Measurements from ENCODE around the gene CD8A. TPM values are rescaled to one million over a fixed set of nuclear protein-coding genes. Genes with fewer than 3 reads are reported as not detected.
"Not testable (repeated sequence)": the region's sequence is repeated elsewhere in the genome, so short reads cannot be mapped to it uniquely, and the experiment has no call there.

CD8A gene
- total and polyA plus RNA-seq, 8 donors: 0.53 to 9.1 (median 1.0) TPM

GRCh38 chr2:86746939-86747338, 43.8 kb downstream of the CD8A start:
- peak overlapping the region in 1 of 2 donors; percentile 60 for H3K27ac ChIP-seq
- H3K36me3 ChIP-seq: peaks cover 0 to 10% of the 10 kb centered on the region in 2 donors
- no peaks in the 10 kb centered on the region for H3K27me3 ChIP-seq
- H3K4me3 ChIP-seq: no peak overlapping the region
- ATAC-seq (no peak), DNase-seq (no peak)
- peaks cover 0 to 12% of the 10 kb centered on the region in 2 donors for H3K9me3 ChIP-seq
- H3K4me1 ChIP-seq: peaks cover 0 to 10% of the 10 kb centered on the region in 2 donors
- no peak for TF ChIP-seq CTCF (IDR thresholded peaks at IDR 0.05)
- intact Hi-C loops (cut with DNase I): no loop called here

GRCh38 chr2:86744152-86744551, 46.6 kb downstream of the CD8A start:
- intact Hi-C loops (cut with DNase I): no loop called here
- H3K4me1 ChIP-seq: peaks cover 0 to 10% of the 10 kb centered on the region in 2 donors
- H3K27ac ChIP-seq: no peak overlapping the region

GRCh38 chr2:86741889-86742498, 48.7 kb downstream of the CD8A start:
- intact Hi-C loops (cut with DNase I); DNase-seq; ATAC-seq: not testable (repeated sequence)

More at GRCh38 chr2:86744152-86744551, 46.6 kb downstream of the CD8A start:
- H3K4me3 ChIP-seq: no peak overlapping the region
- no peak for TF ChIP-seq CTCF (IDR thresholded peaks at IDR 0.05)
- peaks cover 0 to 10% of the 10 kb centered on the region in 2 donors for H3K36me3 ChIP-seq
- DNase-seq: no peak
- ATAC-seq: no peak
- no peaks in the 10 kb centered on the region for H3K9me3 ChIP-seq
- H3K27me3 ChIP-seq: no peaks in the 10 kb centered on the region

GRCh38 chr2:86739889-86740288, 50.8 kb downstream of the CD8A start:
- H3K27ac ChIP-seq; intact Hi-C loops (cut with DNase I); ATAC-seq; H3K27me3 ChIP-seq; DNase-seq; H3K4me3 ChIP-seq; H3K9me3 ChIP-seq; H3K36me3 ChIP-seq; H3K4me1 ChIP-seq: not testable (repeated sequence)

More at GRCh38 chr2:86741889-86742498, 48.7 kb downstream of the CD8A start:
- not testable (repeated sequence) for H3K27ac ChIP-seq, H3K4me1 ChIP-seq, H3K4me3 ChIP-seq, H3K9me3 ChIP-seq, H3K36me3 ChIP-seq, H3K27me3 ChIP-seq

- H3K27ac ChIP-seq; DNase-seq; H3K4me1 ChIP-seq; intact Hi-C loops (cut with DNase I); H3K4me3 ChIP-seq; H3K27me3 ChIP-seq; H3K9me3 ChIP-seq; H3K36me3 ChIP-seq; ATAC-seq: not testable (repeated sequence)
Measured at GRCh38 chr2:86739485-86739884, 51.2 kb downstream of the CD8A start.

- H3K9me3 ChIP-seq; ATAC-seq; H3K4me3 ChIP-seq; DNase-seq; intact Hi-C loops (cut with DNase I); H3K27ac ChIP-seq; H3K27me3 ChIP-seq; H3K4me1 ChIP-seq; H3K36me3 ChIP-seq: not testable (repeated sequence)
Measured at GRCh38 chr2:86734896-86735295, 55.8 kb downstream of the CD8A start.

Other genes starting within 250 kb of the CD8A start
- 100 to 1,000 TPM; 117 to 134 TPM for gene CHMP3, start 227.5 kb downstream of the CD8A start, total RNA-seq
- gene CHMP3, start 227.5 kb downstream of the CD8A start, polyA plus RNA-seq (ENCODE audit: insufficient read length in 6 of 6): 100 to 1,000 TPM; 144 to 159 (median 152) TPM
- gene RNF103, start 167.0 kb downstream of the CD8A start, total RNA-seq: 10 to 100 TPM; 21.6 to 27.4 TPM
- gene RNF103, start 167.0 kb downstream of the CD8A start, polyA plus RNA-seq (ENCODE audit: insufficient read length in 6 of 6): 10 to 100 TPM; 37.1 to 46.5 (median 40.1) TPM
- 10 to 100 TPM; 25.4 to 27.8 TPM for gene RMND5A, start 70.6 kb downstream of the CD8A start, total RNA-seq
- gene RMND5A, start 70.6 kb downstream of the CD8A start, polyA plus RNA-seq (ENCODE audit: insufficient read length in 6 of 6): 10 to 100 TPM; 48.4 to 56.3 (median 53.9) TPM
- 1 to 10 TPM in 1 of 2 donors, not detected in 1; 3.6 TPM for gene CD8B, start 71.0 kb upstream of the CD8A start, total RNA-seq
- under 1 TPM; 0.39 to 0.82 (median 0.67) TPM for gene CD8B, start 71.0 kb upstream of the CD8A start, polyA plus RNA-seq (ENCODE audit: insufficient read length in 6 of 6)
- gene RGPD1, start 151.2 kb upstream of the CD8A start, total RNA-seq: under 1 TPM in 1 of 2 donors, not detected in 1; 0.15 TPM
- 1 to 10 TPM in 5 of 6 donors, under 1 TPM in 1; 0.78 to 4.1 (median 3.3) TPM for gene RGPD1, start 151.2 kb upstream of the CD8A start, polyA plus RNA-seq (ENCODE audit: insufficient read length in 6 of 6)
- gene PLGLB1, start 230.9 kb upstream of the CD8A start, total RNA-seq: 1 to 10 TPM; 1.3 to 2.6 TPM
- 10 to 100 TPM in 3 of 6 donors, 1 to 10 TPM in 3; 8.8 to 24.2 (median 13.8) TPM for gene PLGLB1, start 230.9 kb upstream of the CD8A start, polyA plus RNA-seq (ENCODE audit: insufficient read length in 6 of 6)